Gastrocnemius medialis (tissue), 4 donors: ENCODE measurements around the gene ELK3. TPM values are rescaled to one million over a fixed set of nuclear protein-coding genes. Genes with fewer than 3 reads are reported as not detected.
A peak's percentile ranks its signal among the peaks of the same experiment; 100 is the strongest.

Experiments
- ATAC-seq, 2 donors: fragments of 150-250 bp; one replicate each; pipeline ENCODE4 v1.9.1; 2016
- DNase-seq, 2 donors: peaks; one replicate each; pipeline ENCODE4 v3.0.0-alpha.2; 2019
- H3K27ac ChIP-seq, 4 donors: fragments of 200-600 bp; sonication (generic); 1 replicate in 1 of 4; 2 replicates in 3 of 4; pipeline ENCODE4 v1.5.1; 2016 to 2018; ENCODE audit warnings: mild to moderate bottlenecking in 2 of 4, moderate library complexity in 1 of 4
- H3K27me3 ChIP-seq, 3 donors: fragments of 200-600 bp; sonication (generic) in 2 of 3; 1 replicate in 1 of 3; 2 replicates in 2 of 3; pipeline versions ENCODE4 v1.5.1 to v1.6.0; 2016 to 2019; ENCODE audit warnings: mild to moderate bottlenecking in 1 of 3, moderate library complexity in 1 of 3
- H3K36me3 ChIP-seq, 2 donors: fragments of 200-600 bp; sonication (generic) in 1 of 2; one replicate each; pipeline ENCODE4 v1.5.1; 2017 to 2018
- H3K4me1 ChIP-seq, 2 donors: fragments of 200-600 bp; sonication (generic) in 1 of 2; one replicate each; pipeline ENCODE4 v1.5.1; 2016 to 2017; ENCODE audit warnings: mild to moderate bottlenecking in 2 of 2
- H3K4me3 ChIP-seq, 4 donors: fragments of 200-600 bp; sonication (generic) in 3 of 4; 1 replicate in 1 of 4; 2 replicates in 3 of 4; pipeline ENCODE4 v1.5.1; 2016 to 2019; ENCODE audit warnings: mild to moderate bottlenecking in 2 of 4
- H3K9me3 ChIP-seq, 3 donors: fragments of 200-600 bp; sonication (generic) in 2 of 3; 1 replicate in 1 of 3; 2 replicates in 2 of 3; pipeline ENCODE4 v1.5.1; 2016 to 2019
- POLR2A ChIP-seq, 2 donors: fragments of 450-650 bp; IDR thresholded peaks; one replicate each; pipeline ENCODE4 v1.6.1; 2017; ENCODE audit warnings: antibody characterized with exemption in 2 of 2, mild to moderate bottlenecking in 2 of 2, moderate library complexity in 2 of 2
- in situ Hi-C, 4 donors: fragments of 200-750 bp; cut with MboI; loops; one replicate each; pipeline versions ENCODE4 v1.15.0 to v1.8.0; 2017; ENCODE audit warnings: low sequenced_read_pairs in 4 of 4
- intact Hi-C: fragments of 100-400 bp; cut with DNase I; formaldehyde crosslinking; loops from one replicate; pipeline ENCODE4 v1.15.1; 2023; ENCODE audit warnings: low total_unique reads
- total RNA-seq, 4 donors: library from RNA; depleted of rRNA; stranded (reverse); fragments of >200 nt; gene quantifications; one replicate each; pipeline versions ENCODE4 v1.1.0 to v1.2.3, GENCODE V29; 2016
- TF ChIP-seq, protein P1 (sequence below), 5 experiments: fragments of 450-650 bp in 3 of 5; fragments of 200-600 bp in 2 of 5; sonication (generic) in 2 of 5; IDR thresholded peaks in 4 of 5; conservative IDR thresholded peaks in 1 of 5; 1 replicate in 4 of 5; 2 replicates in 1 of 5; pipeline ENCODE4 v1.5.1; 2016 to 2019; ENCODE audit warnings: antibody characterized with exemption in 5 of 5, mild to moderate bottlenecking in 3 of 5, moderate library complexity in 3 of 5

The ELK3 gene
- total RNA-seq, 4 donors from 2014 or later = 3.7 to 6.6 (median 4.9) TPM

DNA sequence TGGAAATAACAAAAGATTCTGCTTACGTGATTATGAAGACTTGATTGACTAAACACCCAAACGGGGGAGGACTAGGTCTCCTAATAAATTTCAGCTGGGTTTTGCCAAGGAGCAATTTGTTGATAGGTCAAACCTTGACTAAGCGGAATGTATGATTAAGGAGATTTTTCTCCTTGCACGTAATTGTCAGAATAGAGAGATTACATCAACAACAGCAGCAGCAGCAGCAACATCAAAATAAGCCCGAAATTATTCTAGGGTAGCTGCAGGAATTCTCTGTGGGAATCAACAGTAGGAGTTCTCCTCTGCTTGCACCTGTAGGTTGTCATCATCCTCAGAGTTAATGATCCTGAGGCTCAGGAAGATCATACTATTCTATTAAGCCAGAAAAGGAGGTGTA, 10.2 kb downstream of the ELK3 start:
- Histone ChIP-seq H3K4me1 (peaks cover 7 to 10% of the 10 kb centered on the region in 2 donors), H3K27me3 (no peaks in the 10 kb centered on the region), H3K4me3 (no peak overlapping the region), H3K27ac (no peak overlapping the region), H3K36me3 (no peaks in the 10 kb centered on the region), H3K9me3 (no peaks in the 10 kb centered on the region)
- TF ChIP-seq POLR2A (IDR thresholded peaks at IDR 0.05) = no peak
- TF ChIP-seq, protein P1, sequence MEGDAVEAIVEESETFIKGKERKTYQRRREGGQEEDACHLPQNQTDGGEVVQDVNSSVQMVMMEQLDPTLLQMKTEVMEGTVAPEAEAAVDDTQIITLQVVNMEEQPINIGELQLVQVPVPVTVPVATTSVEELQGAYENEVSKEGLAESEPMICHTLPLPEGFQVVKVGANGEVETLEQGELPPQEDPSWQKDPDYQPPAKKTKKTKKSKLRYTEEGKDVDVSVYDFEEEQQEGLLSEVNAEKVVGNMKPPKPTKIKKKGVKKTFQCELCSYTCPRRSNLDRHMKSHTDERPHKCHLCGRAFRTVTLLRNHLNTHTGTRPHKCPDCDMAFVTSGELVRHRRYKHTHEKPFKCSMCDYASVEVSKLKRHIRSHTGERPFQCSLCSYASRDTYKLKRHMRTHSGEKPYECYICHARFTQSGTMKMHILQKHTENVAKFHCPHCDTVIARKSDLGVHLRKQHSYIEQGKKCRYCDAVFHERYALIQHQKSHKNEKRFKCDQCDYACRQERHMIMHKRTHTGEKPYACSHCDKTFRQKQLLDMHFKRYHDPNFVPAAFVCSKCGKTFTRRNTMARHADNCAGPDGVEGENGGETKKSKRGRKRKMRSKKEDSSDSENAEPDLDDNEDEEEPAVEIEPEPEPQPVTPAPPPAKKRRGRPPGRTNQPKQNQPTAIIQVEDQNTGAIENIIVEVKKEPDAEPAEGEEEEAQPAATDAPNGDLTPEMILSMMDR (IDR thresholded peaks at IDR 0.05 in 4 of 5, conservative IDR thresholded peaks at IDR 0.05 in 1 of 5) = no peak
- intact Hi-C loops (no loop called here), in situ Hi-C loops (loop anchor here in 3 of 4 donors (10.0 to 25.0 kb wide), 2 partner anchors 140 to 308 kb away; no protein-coding TSS in a partner anchor)
- DNase-seq (no peak), ATAC-seq (no peak)

DNA sequence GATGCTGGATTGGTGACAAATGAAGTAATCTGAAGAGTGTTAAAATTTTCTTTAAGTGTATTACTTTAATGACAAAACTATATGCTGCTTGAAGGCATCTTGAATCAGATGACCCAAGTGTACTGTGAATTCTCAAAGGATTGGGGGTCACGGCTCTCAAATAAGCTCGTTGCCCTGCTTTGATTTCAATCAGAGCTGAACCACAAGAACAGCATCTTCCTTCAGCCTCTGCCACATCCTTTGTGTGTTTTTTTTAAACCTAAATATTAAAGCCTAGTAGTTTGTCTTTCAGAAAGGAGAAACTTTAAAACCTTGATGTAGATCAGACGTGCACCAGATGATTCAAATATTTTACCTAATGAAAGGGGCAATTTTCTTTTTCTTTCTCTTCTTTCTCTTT, 11.7 kb downstream of the ELK3 start:
- in situ Hi-C loops (loop anchor here in 3 of 4 donors (10.0 to 25.0 kb wide), 2 partner anchors 141 to 306 kb away; no protein-coding TSS in a partner anchor), intact Hi-C loops (no loop called here)
- ATAC-seq = no peak

DNA sequence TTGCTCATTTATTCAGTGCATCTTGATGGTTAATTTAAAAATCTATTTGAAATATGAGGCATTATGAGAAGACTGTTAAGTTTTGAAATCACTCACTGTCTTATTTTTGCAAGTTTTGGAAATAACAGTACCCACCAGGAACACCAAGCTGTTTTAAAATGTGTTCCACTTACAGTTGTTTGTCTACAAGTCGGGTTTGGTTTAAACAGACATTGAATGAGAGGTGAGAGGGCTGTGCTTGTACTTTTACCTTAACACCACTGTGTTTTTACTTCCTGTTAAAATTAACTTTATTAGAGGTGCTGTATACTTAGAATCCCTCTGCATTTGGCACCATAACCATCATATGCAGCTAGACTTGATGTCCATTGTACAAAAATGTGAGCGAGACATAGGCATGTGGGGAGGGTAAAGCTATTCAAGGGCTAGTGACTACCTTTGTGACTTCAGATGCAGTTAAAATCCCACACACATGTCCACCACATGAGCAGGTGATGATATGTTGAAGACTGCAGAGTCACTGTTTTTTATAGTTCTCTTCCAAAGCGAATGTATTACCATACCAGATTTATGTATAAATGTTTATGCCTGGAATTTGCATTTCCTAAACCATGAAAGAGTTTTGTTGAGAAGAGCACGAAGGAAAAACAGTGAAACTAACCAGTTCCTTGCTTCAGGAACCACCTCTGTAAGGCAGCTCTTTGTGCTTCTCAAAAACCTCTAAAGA, 12.9 kb downstream of the ELK3 start:
- H3K4me3 ChIP-seq = no peak overlapping the region
- no peaks in the 10 kb centered on the region for H3K27me3 ChIP-seq
- H3K4me1 ChIP-seq = peaks cover 15 to 22% of the 10 kb centered on the region in 2 donors
- intact Hi-C loops (no loop called here), in situ Hi-C loops (loop anchor here in 3 of 4 donors (10.0 to 25.0 kb wide), 2 partner anchors 142 to 305 kb away; no protein-coding TSS in a partner anchor)
- H3K36me3 ChIP-seq = no peaks in the 10 kb centered on the region
- no peaks in the 10 kb centered on the region for H3K9me3 ChIP-seq
- H3K27ac ChIP-seq = peak overlapping the region in 2 of 4 donors; percentile 26 to 27
- DNase-seq (no peak), ATAC-seq (no peak)
- TF ChIP-seq, protein P1 (IDR thresholded peaks at IDR 0.05 in 4 of 5, conservative IDR thresholded peaks at IDR 0.05 in 1 of 5) = no peak
- no peak for TF ChIP-seq POLR2A (IDR thresholded peaks at IDR 0.05)

More for the DNA sequence above, 11.7 kb downstream of the ELK3 start:
- no peak for DNase-seq
- TF ChIP-seq, protein P1 (IDR thresholded peaks at IDR 0.05 in 4 of 5, conservative IDR thresholded peaks at IDR 0.05 in 1 of 5) = no peak
- TF ChIP-seq POLR2A (IDR thresholded peaks at IDR 0.05) = no peak
- H3K27me3 ChIP-seq = no peaks in the 10 kb centered on the region
- no peak overlapping the region for H3K4me3 ChIP-seq
- peaks cover 11 to 18% of the 10 kb centered on the region in 2 donors for H3K4me1 ChIP-seq
- no peaks in the 10 kb centered on the region for H3K9me3 ChIP-seq
- no peaks in the 10 kb centered on the region for H3K36me3 ChIP-seq
- peak overlapping the region in 1 of 4 donors; percentile 28 for H3K27ac ChIP-seq

DNA sequence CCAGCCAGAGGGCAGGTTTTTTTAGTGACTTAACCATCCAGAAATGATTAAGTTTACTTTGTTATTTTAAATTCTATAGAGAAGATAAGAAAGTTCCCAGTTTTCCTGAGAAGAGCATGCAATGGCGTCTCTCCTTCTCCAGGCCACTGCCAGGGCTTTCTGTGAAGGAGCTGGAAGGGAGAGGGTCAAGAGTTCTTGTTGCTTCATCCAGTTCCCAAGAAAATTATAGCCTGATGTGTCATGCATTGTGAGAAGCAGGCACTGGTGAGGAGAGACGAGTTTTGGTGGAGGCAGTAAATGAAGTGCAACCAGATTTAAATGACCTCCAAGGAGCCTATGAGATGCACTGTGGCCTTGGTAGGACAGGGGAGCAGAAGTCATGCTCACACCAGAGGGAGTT, 14.2 kb downstream of the ELK3 start:
- Histone ChIP-seq H3K4me1 (peaks cover 22 to 24% of the 10 kb centered on the region in 2 donors), H3K4me3 (no peak overlapping the region), H3K27me3 (no peaks in the 10 kb centered on the region), H3K9me3 (no peaks in the 10 kb centered on the region), H3K36me3 (no peaks in the 10 kb centered on the region), H3K27ac (peak overlapping the region in 1 of 4 donors; percentile 38)
- ATAC-seq (no peak), DNase-seq (no peak)
- in situ Hi-C loops (loop anchor here in 3 of 4 donors (10.0 to 25.0 kb wide), 2 partner anchors 144 to 304 kb away; no protein-coding TSS in a partner anchor), intact Hi-C loops (no loop called here)
- TF ChIP-seq POLR2A (IDR thresholded peaks at IDR 0.05) = no peak
- TF ChIP-seq, protein P1 (IDR thresholded peaks at IDR 0.05 in 4 of 5, conservative IDR thresholded peaks at IDR 0.05 in 1 of 5) = no peak
